ENCODE measurements around the gene HSPBP1.

DNA sequence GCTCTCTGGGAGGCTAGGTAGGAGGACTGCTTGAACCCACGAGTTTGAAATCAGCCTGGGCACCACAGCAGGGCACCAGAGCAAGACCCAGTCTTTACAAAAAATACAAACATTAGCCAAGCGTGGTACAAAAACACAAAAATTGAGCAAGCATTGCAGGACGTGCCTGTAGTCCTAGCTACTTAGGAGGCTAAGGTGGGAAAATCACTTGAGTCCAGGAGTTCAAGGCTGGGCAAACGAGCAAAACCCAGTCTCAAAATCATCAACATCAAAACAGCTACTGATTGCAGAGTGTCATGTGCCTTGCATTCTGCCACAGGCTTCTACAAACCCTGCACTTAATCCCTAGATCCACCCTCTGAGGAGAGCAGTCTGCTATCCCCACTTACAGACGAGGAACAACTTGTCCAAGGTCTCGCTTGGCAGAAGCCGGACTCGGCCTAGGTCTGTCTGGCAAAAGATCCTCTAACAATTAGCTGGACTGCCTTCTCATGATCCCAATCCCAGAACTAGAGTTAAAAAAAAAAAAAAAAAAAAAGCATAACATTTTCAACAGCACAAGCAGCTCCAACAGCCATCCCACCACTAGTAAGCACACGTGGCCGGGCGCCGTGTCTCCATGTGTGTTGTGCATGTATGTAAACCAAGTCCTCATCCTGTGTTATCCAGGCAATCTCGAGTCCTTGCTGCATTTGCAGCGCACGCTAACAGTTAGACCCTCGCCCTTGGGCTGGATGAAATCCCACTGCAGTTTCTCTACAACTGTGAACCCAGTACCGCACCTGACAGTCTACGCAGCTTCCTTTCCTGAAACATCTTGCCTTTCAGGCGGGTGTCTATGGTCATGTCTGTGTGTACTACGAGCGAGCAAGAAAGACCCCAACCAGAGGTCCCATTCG, 23.1 kb downstream of the HSPBP1 start:
- TF ChIP-seq, protein P1, sequence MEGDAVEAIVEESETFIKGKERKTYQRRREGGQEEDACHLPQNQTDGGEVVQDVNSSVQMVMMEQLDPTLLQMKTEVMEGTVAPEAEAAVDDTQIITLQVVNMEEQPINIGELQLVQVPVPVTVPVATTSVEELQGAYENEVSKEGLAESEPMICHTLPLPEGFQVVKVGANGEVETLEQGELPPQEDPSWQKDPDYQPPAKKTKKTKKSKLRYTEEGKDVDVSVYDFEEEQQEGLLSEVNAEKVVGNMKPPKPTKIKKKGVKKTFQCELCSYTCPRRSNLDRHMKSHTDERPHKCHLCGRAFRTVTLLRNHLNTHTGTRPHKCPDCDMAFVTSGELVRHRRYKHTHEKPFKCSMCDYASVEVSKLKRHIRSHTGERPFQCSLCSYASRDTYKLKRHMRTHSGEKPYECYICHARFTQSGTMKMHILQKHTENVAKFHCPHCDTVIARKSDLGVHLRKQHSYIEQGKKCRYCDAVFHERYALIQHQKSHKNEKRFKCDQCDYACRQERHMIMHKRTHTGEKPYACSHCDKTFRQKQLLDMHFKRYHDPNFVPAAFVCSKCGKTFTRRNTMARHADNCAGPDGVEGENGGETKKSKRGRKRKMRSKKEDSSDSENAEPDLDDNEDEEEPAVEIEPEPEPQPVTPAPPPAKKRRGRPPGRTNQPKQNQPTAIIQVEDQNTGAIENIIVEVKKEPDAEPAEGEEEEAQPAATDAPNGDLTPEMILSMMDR (IDR thresholded peaks at IDR 0.05; ENCODE audit: low read length) = no peak
- TF ChIP-seq EZH2phosphoT487 (IDR thresholded peaks at IDR 0.05; ENCODE audit: low read length) (no peak), EZH2 (optimal IDR thresholded peaks at IDR 0.05; ENCODE audit: low read depth, low read length) (no peak)

Measured in MM.1S (cell line).